GM12878 (cell line): ENCODE results near the gene FLAD1. TPM values are rescaled to one million over a fixed set of nuclear protein-coding genes. Genes with fewer than 3 reads are reported as not detected.

Source experiments
- ATAC-seq: fragments of 200-7000 bp; cut with Tn5 transposase; 3 replicates; pipeline ENCODE4 v1.9.1; 2020; ENCODE audit warnings: mild to moderate bottlenecking, moderate library complexity
- BruUV-seq: library from RNA; stranded (reverse); fragments of 400-500 nt; replicated peaks from 2 replicates; lab custom pipeline; 2021; lab: Mats Ljungman, UMichigan
- CTCF ChIA-PET: fragments of 300-600 bp; sonication (Branson Sonifier 250); formaldehyde crosslinking; extraction: SDS; loops from one replicate; lab custom pipeline; 2021; ENCODE audit warnings: inconsistent platforms; lab: Yijun Ruan, JAX
- POLR2A ChIA-PET: fragments of 350-600 bp; formaldehyde crosslinking; extraction: SDS; loops from one replicate; lab custom pipeline; 2021; ENCODE audit warnings: inconsistent platforms; lab: Charles Lee
- RAD21 ChIA-PET: fragments of 300-600 bp; sonication (Branson Sonifier 250); formaldehyde crosslinking; loops from one replicate; lab custom pipeline; 2023; ENCODE audit warnings: antibody characterized with exemption; ENCODE audit not compliant: unreplicated experiment; lab: Charles Lee
- SMC1A ChIA-PET: fragments of 300-600 bp; sonication (Branson Sonifier 250); formaldehyde crosslinking; loops from one replicate; lab custom pipeline; 2023; ENCODE audit not compliant: unreplicated experiment, uncharacterized antibody; lab: Charles Lee
- DNase-seq: peaks from one replicate; pipeline ENCODE4 v3.0.0-alpha.2; 2011; ENCODE audit warnings: low read depth, low spot score
- FAIRE-seq: peaks from 3 replicates; lab custom pipeline; 2011; peaks lifted over from hg19 to GRCh38; lab: Jason Lieb, UNC
- H2AFZ ChIP-seq: 2 replicates; pipeline ENCODE4 v1.6.0; 2011; ENCODE audit warnings: low read depth, low read length, control low read depth; ENCODE audit not compliant: control insufficient read depth
- H3K27ac ChIP-seq: 2 replicates; pipeline ENCODE4 v1.5.1; 2011; ENCODE audit warnings: control low read depth; ENCODE audit not compliant: control insufficient read depth, insufficient read depth
- H3K27me3 ChIP-seq, 2 experiments: replicated peaks in 1 of 2; 2 replicates each; pipeline versions ENCODE4 v1.6.0 to v1.6.1; 2011; ENCODE audit warnings: low read length in 1 of 2; ENCODE audit not compliant: control insufficient read depth in 2 of 2, insufficient read depth in 2 of 2
- H3K36me3 ChIP-seq, 2 experiments: 2 replicates each; pipeline ENCODE4 v1.5.1; 2011; ENCODE audit warnings: low read length in 1 of 2; ENCODE audit not compliant: control insufficient read depth in 2 of 2, insufficient read depth in 2 of 2
- H3K4me1 ChIP-seq: 2 replicates; pipeline ENCODE4 v1.6.1; 2011; ENCODE audit warnings: mild to moderate bottlenecking, low read length, moderate library complexity, mixed read lengths; ENCODE audit not compliant: control insufficient read depth, insufficient read depth
- H3K4me2 ChIP-seq: 2 replicates; pipeline ENCODE4 v1.6.0; 2011; ENCODE audit warnings: control low read depth; ENCODE audit not compliant: control insufficient read depth, insufficient read depth
- H3K4me3 ChIP-seq: fragments of 200-600 bp; sonication (generic); 2 replicates; pipeline ENCODE4 v1.5.1; 2016
- H3K79me2 ChIP-seq: 2 replicates; pipeline ENCODE4 v1.6.0; 2011; ENCODE audit warnings: low read length; ENCODE audit not compliant: control insufficient read depth, insufficient read depth
- H3K9ac ChIP-seq: 2 replicates; pipeline ENCODE4 v1.8.0; 2011; ENCODE audit warnings: low read length, control low read depth, mixed read lengths; ENCODE audit not compliant: control insufficient read depth, insufficient read depth
- H3K9me3 ChIP-seq: replicated peaks from 3 replicates; pipeline ENCODE4 v1.5.1; 2011; ENCODE audit warnings: mild to moderate bottlenecking, low read length; ENCODE audit not compliant: control insufficient read depth, insufficient read depth
- H4K20me1 ChIP-seq: 2 replicates; pipeline ENCODE4 v1.6.0; 2011; ENCODE audit not compliant: control insufficient read depth, insufficient read depth
- BHLHE40 ChIP-seq, 2 experiments: fragments of 450-650 bp in 1 of 2; IDR thresholded peaks; 2 replicates each; pipeline ENCODE4 v1.6.1; 2011 to 2017; ENCODE audit warnings: low read depth in 2 of 2, borderline replicate concordance in 1 of 2, improper control_type of control experiment in 1 of 2, low read length in 1 of 2, mild to moderate bottlenecking in 1 of 2
- CBFB ChIP-seq: IDR thresholded peaks from 2 replicates; pipeline ENCODE4 v1.6.1; 2016; ENCODE audit warnings: antibody characterized with exemption, low read depth
- EGR1 ChIP-seq, 2 experiments: IDR thresholded peaks; 1 replicate in 1 of 2; 2 replicates in 1 of 2; pipeline ENCODE4 v1.6.1; 2011 to 2012; ENCODE audit warnings: low read depth in 2 of 2, low read length in 2 of 2, borderline replicate concordance in 1 of 2, mild to moderate bottlenecking in 1 of 2, moderate library complexity in 1 of 2
- NBN ChIP-seq: fragments of 450-650 bp; IDR thresholded peaks from 2 replicates; pipeline ENCODE4 v1.6.1; 2016
- NFIC ChIP-seq: IDR thresholded peaks from 2 replicates; pipeline ENCODE4 v1.6.1; 2012; ENCODE audit warnings: low read depth, mild to moderate bottlenecking, inconsistent platforms, low read length, moderate library complexity
- NRF1 ChIP-seq: conservative IDR thresholded peaks from 2 replicates; pipeline ENCODE4 v1.6.1; 2011; ENCODE audit warnings: mild to moderate bottlenecking, low read depth, low read length, improper control_type of control experiment
- RB1 ChIP-seq: fragments of 450-650 bp; formaldehyde crosslinking; IDR thresholded peaks from 2 replicates; pipeline ENCODE4 v1.6.1; 2017; ENCODE audit warnings: mild to moderate bottlenecking, borderline replicate concordance
- RCOR1 ChIP-seq: conservative IDR thresholded peaks from 2 replicates; pipeline ENCODE4 v1.6.1; 2012; ENCODE audit warnings: low read depth, low read length, improper control_type of control experiment
- RELA ChIP-seq: fragments of 450-650 bp; IDR thresholded peaks from 2 replicates; pipeline ENCODE4 v1.8.0; 2014; ENCODE audit warnings: borderline replicate concordance; ENCODE audit not compliant: partially characterized antibody
- SUZ12 ChIP-seq: fragments of 200-600 bp; sonication (generic); IDR thresholded peaks from one replicate; pipeline ENCODE4 v1.6.1; 2018; ENCODE audit warnings: antibody characterized with exemption, mild to moderate bottlenecking; ENCODE audit not compliant: unreplicated experiment
- ZBED1 ChIP-seq: IDR thresholded peaks from 2 replicates; pipeline ENCODE4 v1.6.1; 2016; ENCODE audit warnings: borderline replicate concordance
- WGBS: methylation state at CpG from one replicate; pipeline ENCODE4 v1.1.6; 2016; ENCODE audit warnings: low lambda C conversion rate; ENCODE audit not compliant: insufficient replicate concordance, insufficient coverage; ENCODE audit errors: missing lambda C conversion rate; 5-methylcytosine and 5-hydroxymethylcytosine counted together
- in situ Hi-C: fragments of 300-500 bp; cut with MboI; formaldehyde crosslinking; loops from 9 replicates; pipeline ENCODE4 v1.14.3; 2018; ENCODE audit warnings: mixed read lengths
- intact Hi-C: fragments of 100-400 bp; cut with micrococcal nuclease; formaldehyde crosslinking; loops from one replicate; pipeline ENCODE4 v1.14.2; 2022; ENCODE audit not compliant: unreplicated experiment
- polyA plus RNA-seq, 11 experiments: library from polyadenylated mRNA; depleted of rRNA in 4 of 11; unstranded in 6 of 11; stranded (reverse) in 5 of 11; fragments of >200 nt; fragmentation: Nextera tagmentation in 4 of 11; fragmentation: Illumina TruSeq in 1 of 11; extraction: Ambion mirVana in 4 of 11; extraction: Trizol in 1 of 11; gene quantifications; 1 replicate in 1 of 11; 2 replicates in 10 of 11; pipeline versions ENCODE4 v1.2.1 to v1.2.3, GENCODE V29; 2011 to 2016; ENCODE audit warnings: inconsistent platforms in 2 of 11, missing spikeins in 2 of 11, low read depth in 1 of 11
- total RNA-seq, 4 experiments: library from RNA; depleted of rRNA in 3 of 4; stranded (reverse); fragments of >200 nt in 3 of 4; fragmentation: Illumina TruSeq in 1 of 4; extraction: Trizol in 1 of 4; gene quantifications; 2 replicates each; pipeline versions ENCODE4 v1.2.1 to v1.2.3, GENCODE V29; 2013 to 2021
- TF ChIP-seq, protein P1 (sequence below): IDR thresholded peaks from 2 replicates; pipeline ENCODE4 v1.6.1; 2012; ENCODE audit warnings: improper control_type of control experiment, low read depth, low read length; ENCODE audit not compliant: insufficient replicate concordance
- TF ChIP-seq, protein P2 (sequence below): fragments of 450-650 bp; IDR thresholded peaks from 2 replicates; pipeline ENCODE4 v1.6.1; 2017; ENCODE audit warnings: low read depth, mild to moderate bottlenecking, moderate library complexity
- TF ChIP-seq, protein P3 (sequence below): fragments of 450-650 bp; IDR thresholded peaks from 2 replicates; pipeline ENCODE4 v1.6.1; 2014; ENCODE audit warnings: mild to moderate bottlenecking

FLAD1 gene
- total and polyA plus RNA-seq, 10 of the 15 experiments (the other 5 are each of a cell fraction or from before 2014, with no cell fraction given): 22.9 to 93.4 (median 56.6) TPM

DNA sequence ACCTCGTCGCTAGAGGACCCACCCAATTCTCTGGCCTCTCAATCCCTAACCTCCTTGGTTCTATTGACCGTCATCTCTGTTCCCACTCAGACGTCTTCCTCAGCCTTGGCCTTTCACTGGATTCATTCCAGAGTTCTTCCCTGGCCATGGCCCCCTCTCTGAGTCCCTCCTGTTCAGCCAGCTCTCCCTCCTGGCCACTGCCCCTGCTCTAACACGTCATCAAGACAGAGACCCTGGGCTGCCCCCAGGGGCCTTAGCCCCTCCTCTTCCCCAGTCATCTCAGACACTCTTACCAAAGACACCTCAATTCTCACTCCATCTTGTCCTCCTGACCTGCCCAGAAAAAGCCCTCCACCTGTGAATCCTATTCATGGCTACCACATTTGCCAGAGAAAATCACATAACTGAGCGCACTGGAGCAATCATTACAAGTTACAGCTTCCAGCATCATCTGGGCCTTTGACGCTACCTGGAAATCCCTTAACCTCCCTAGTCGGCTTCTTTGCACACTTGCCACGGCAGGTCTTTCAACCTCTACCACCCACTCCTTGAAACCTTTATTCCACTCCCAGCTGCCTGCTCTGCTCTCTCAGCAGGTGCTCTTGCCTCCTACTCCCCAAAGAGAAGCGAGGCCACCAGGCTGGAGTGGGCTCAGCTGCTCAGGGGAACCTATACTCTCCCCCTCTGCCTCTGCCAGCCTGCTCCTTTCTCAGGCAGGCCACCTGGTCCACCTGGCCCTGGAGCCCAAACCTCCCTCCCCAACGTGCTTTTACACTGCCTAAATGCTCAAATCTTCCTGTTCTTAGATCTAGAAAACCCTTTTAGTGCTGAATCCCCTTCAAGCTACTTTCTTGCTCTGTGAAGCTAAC, 36.5 kb downstream of the FLAD1 start:
- ATAC-seq (no peak), FAIRE-seq (no peak), DNase-seq (no peak)
- ChIA-PET POLR2A (interaction anchor here (0.6 to 2.3 kb wide), 2 partner anchors 16 to 35 kb away, joined by 3 to 8 read pairs; no protein-coding TSS in a partner anchor), SMC1A (interaction anchor here (0.8 to 1.6 kb wide), 9 partner anchors 26 to 71 kb away, joined by 3 to 5 read pairs (median 3); partner anchors contain the start of genes PYGO2 and SHC1), CTCF (interaction anchor here (0.6 to 4.2 kb wide), 11 partner anchors 15 to 460 kb away, joined by 3 to 34 read pairs (median 4); partner anchors contain the start of gene PBXIP1), RAD21 (interaction anchor here (1.2 to 3.1 kb wide), 2 partner anchors 16 to 46 kb away, joined by 4 to 14 read pairs; partner anchors contain the start of gene ZBTB7B)
- Histone ChIP-seq H4K20me1 (no peaks in the 10 kb centered on the region), H3K36me3 (peaks cover 0 to 13% of the 10 kb centered on the region in 2 experiments; a peak in 2 of 4 replicates), H3K4me3 (no peak overlapping the region), H3K79me2 (no peaks in the 10 kb centered on the region; the same call in 1 of the 2 replicates), H3K9me3 (no peaks in the 10 kb centered on the region), H3K27ac (no peak overlapping the region), H3K9ac (no peak overlapping the region), H3K4me2 (no peak overlapping the region), H3K27me3 (no peaks in the 10 kb centered on the region; a peak in 1 of 4 replicates), H3K4me1 (peaks cover 19% of the 10 kb centered on the region), H2AFZ (no peak overlapping the region)
- intact Hi-C loops (no loop called here), in situ Hi-C loops (no loop called here)
- WGBS: 67% methylated on average over 11 of the region's 11 CpGs
- BruUV-seq: no TSS peak
- TF ChIP-seq, protein P1, sequence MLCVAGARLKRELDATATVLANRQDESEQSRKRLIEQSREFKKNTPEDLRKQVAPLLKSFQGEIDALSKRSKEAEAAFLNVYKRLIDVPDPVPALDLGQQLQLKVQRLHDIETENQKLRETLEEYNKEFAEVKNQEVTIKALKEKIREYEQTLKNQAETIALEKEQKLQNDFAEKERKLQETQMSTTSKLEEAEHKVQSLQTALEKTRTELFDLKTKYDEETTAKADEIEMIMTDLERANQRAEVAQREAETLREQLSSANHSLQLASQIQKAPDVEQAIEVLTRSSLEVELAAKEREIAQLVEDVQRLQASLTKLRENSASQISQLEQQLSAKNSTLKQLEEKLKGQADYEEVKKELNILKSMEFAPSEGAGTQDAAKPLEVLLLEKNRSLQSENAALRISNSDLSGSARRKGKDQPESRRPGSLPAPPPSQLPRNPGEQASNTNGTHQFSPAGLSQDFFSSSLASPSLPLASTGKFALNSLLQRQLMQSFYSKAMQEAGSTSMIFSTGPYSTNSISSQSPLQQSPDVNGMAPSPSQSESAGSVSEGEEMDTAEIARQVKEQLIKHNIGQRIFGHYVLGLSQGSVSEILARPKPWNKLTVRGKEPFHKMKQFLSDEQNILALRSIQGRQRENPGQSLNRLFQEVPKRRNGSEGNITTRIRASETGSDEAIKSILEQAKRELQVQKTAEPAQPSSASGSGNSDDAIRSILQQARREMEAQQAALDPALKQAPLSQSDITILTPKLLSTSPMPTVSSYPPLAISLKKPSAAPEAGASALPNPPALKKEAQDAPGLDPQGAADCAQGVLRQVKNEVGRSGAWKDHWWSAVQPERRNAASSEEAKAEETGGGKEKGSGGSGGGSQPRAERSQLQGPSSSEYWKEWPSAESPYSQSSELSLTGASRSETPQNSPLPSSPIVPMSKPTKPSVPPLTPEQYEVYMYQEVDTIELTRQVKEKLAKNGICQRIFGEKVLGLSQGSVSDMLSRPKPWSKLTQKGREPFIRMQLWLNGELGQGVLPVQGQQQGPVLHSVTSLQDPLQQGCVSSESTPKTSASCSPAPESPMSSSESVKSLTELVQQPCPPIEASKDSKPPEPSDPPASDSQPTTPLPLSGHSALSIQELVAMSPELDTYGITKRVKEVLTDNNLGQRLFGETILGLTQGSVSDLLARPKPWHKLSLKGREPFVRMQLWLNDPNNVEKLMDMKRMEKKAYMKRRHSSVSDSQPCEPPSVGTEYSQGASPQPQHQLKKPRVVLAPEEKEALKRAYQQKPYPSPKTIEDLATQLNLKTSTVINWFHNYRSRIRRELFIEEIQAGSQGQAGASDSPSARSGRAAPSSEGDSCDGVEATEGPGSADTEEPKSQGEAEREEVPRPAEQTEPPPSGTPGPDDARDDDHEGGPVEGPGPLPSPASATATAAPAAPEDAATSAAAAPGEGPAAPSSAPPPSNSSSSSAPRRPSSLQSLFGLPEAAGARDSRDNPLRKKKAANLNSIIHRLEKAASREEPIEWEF: no peak
- no peak for TF ChIP-seq CBFB
- no peak for TF ChIP-seq EGR1 (IDR thresholded peaks at IDR 0.05; ENCODE audit: borderline replicate concordance in 1 of 2, low read depth in 2 of 2, low read length in 2 of 2)
- TF ChIP-seq NRF1: no peak
- no peak for TF ChIP-seq ZBED1
- no peak for TF ChIP-seq BHLHE40 (IDR thresholded peaks at IDR 0.05; ENCODE audit: borderline replicate concordance in 1 of 2, low read depth in 2 of 2, low read length in 1 of 2)
- TF ChIP-seq, protein P2, sequence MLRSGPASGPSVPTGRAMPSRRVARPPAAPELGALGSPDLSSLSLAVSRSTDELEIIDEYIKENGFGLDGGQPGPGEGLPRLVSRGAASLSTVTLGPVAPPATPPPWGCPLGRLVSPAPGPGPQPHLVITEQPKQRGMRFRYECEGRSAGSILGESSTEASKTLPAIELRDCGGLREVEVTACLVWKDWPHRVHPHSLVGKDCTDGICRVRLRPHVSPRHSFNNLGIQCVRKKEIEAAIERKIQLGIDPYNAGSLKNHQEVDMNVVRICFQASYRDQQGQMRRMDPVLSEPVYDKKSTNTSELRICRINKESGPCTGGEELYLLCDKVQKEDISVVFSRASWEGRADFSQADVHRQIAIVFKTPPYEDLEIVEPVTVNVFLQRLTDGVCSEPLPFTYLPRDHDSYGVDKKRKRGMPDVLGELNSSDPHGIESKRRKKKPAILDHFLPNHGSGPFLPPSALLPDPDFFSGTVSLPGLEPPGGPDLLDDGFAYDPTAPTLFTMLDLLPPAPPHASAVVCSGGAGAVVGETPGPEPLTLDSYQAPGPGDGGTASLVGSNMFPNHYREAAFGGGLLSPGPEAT: no peak
- TF ChIP-seq, protein P3, sequence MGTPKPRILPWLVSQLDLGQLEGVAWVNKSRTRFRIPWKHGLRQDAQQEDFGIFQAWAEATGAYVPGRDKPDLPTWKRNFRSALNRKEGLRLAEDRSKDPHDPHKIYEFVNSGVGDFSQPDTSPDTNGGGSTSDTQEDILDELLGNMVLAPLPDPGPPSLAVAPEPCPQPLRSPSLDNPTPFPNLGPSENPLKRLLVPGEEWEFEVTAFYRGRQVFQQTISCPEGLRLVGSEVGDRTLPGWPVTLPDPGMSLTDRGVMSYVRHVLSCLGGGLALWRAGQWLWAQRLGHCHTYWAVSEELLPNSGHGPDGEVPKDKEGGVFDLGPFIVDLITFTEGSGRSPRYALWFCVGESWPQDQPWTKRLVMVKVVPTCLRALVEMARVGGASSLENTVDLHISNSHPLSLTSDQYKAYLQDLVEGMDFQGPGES: no peak
- TF ChIP-seq RB1: no peak
- no peak for TF ChIP-seq RELA
- TF ChIP-seq RCOR1: no peak
- TF ChIP-seq NFIC: no peak
- no peak for TF ChIP-seq NBN
- no peak for TF ChIP-seq SUZ12
